RWPE1 (cell line): ENCODE results near the gene MAGI1.

ENCODE experiments used
- CTCF ChIA-PET: fragments of 350-600 bp; sonication (Branson Sonifier 250); formaldehyde crosslinking; extraction: SDS; loops from one replicate; lab custom pipeline; 2021; lab: Yijun Ruan, JAX
- POLR2A ChIA-PET: fragments of 400-600 bp; formaldehyde crosslinking; extraction: SDS; loops from one replicate; lab custom pipeline; 2020; ENCODE audit warnings: antibody characterized with exemption; ENCODE audit not compliant: low non-redundant PET; lab: Yijun Ruan, JAX
- DNase-seq: peaks from one replicate; pipeline ENCODE4 v3.0.0; 2012; ENCODE audit warnings: low spot score
- H3K27ac ChIP-seq: fragments of 450-650 bp; 2 replicates; pipeline ENCODE4 v1.5.1; 2017
- TF ChIP-seq, protein P1 (sequence below): fragments of 450-650 bp; conservative IDR thresholded peaks from 2 replicates; pipeline ENCODE4 v1.5.1; 2017; ENCODE audit warnings: low read depth, mild to moderate bottlenecking

The MAGI1 gene

DNA sequence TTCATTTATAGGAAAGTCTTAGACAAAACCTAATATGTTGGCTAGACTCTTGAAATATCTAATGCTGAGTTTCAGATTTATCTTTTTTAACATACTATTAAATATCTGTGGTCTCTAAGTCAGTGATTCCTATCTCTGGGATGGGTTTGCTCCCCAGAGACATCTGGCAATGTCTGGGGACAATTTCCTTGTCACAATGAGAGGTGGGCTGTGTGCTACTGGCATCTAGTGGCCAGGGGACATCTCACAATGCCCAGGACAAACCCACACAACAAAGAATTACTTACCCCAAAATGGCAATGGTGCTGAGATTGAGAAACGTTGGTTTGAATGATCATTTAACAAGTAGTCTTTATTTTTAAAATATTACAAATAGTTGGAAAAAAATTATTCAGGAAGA lies 602.1 kb downstream of the MAGI1 start:
- ChIA-PET CTCF (no interaction called here), POLR2A (no interaction called here)
- DNase-seq: no peak
- TF ChIP-seq, protein P1, sequence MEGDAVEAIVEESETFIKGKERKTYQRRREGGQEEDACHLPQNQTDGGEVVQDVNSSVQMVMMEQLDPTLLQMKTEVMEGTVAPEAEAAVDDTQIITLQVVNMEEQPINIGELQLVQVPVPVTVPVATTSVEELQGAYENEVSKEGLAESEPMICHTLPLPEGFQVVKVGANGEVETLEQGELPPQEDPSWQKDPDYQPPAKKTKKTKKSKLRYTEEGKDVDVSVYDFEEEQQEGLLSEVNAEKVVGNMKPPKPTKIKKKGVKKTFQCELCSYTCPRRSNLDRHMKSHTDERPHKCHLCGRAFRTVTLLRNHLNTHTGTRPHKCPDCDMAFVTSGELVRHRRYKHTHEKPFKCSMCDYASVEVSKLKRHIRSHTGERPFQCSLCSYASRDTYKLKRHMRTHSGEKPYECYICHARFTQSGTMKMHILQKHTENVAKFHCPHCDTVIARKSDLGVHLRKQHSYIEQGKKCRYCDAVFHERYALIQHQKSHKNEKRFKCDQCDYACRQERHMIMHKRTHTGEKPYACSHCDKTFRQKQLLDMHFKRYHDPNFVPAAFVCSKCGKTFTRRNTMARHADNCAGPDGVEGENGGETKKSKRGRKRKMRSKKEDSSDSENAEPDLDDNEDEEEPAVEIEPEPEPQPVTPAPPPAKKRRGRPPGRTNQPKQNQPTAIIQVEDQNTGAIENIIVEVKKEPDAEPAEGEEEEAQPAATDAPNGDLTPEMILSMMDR: no peak
- no peak overlapping the region for H3K27ac ChIP-seq

DNA sequence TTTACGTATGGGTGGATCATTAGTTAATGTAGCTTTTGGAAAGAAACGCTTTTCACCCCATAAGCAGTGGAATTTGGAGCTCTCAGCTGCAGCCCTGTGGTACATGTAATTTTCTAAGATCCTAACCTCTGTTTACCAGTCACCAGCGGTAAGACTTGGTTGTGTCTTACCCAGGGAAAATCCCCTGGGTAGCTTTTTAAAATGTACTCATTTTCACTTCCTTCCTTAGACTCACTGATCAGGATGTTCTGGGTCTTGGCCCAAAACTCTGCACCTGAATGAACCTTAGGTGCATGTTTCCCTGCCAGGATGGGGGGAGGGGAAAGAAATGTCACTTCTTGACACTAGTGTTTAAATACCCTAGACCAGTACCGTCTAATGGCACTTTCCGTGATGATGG lies 605.2 kb downstream of the MAGI1 start:
- TF ChIP-seq, protein P1: no peak
- H3K27ac ChIP-seq: no peak overlapping the region
- POLR2A ChIA-PET: no interaction called here
- CTCF ChIA-PET: no interaction called here
- DNase-seq: no peak

DNA sequence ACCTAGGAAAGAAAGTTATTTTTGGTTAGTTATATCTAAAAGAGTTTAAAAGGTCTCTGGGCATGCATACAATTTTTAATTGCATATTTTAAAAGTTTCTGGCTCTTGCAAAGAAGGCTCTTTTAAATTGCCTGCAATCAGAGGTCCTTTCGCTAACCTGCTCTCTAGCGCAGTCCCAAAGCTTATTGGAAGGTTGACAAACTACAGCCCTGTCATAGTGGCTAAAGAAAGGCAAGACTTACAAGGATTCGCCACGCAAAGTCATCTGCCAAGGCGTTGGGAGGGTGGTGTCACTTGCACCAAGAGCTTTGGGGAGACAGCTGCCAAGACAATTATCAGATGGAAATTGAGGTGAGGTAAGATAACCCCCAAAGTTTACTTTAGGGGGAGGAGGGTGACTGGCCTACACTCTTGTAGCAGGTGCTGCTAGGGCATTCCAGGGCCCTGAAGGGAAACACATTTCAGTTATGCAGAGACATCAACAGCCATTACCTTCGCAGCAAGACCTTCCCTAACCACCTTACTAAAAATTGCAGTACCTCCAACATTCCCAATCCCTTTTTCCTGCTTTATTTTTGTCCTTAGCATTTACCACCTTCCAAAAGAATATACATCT lies 606.2 kb downstream of the MAGI1 start:
- DNase-seq: no peak
- POLR2A ChIA-PET: no interaction called here
- TF ChIP-seq, protein P1: no peak
- H3K27ac ChIP-seq: no peak overlapping the region
- CTCF ChIA-PET: no interaction called here

DNA sequence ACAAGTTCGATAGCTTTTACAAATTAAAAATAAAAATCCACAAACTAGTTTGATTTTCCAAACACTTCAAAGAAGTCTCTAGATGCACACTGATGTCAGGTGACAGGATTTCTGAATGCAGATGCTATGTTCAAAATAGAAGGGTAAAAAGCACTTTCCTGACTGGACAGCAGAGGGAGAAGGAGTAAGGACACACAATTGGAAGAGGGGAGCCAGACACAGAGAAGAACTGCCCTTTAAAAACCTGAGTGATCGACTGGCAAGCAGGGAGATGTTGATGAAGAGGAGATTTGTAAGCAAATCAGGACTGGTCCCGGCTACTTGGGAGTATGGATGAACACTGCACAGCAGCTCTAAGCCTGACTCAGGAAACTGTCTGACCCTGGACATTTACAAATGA lies 612.8 kb downstream of the MAGI1 start:
- ChIA-PET POLR2A (no interaction called here), CTCF (no interaction called here)
- no peak overlapping the region for H3K27ac ChIP-seq
- TF ChIP-seq, protein P1: no peak
- DNase-seq: peak; percentile 1

DNA sequence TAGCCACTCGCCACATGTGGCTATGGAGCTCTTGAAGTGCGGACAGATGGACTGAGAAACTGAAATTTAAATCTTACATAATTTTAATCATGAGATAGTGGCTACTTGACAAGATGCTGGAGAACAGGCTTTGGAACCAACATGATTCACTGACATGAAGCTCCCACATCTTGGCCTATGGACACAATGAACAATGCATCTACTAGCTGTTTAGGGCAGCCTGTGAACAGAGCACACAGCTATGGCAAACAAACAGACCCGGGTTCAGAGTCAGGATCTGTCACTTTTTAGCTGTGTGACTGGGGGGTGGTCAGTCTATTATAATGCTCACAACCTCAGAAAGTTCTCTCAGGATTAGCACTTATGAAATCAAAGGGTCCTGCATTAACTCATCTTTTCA lies 616.6 kb downstream of the MAGI1 start:
- H3K27ac ChIP-seq: no peak overlapping the region
- POLR2A ChIA-PET: no interaction called here
- CTCF ChIA-PET: no interaction called here
- DNase-seq: no peak
- TF ChIP-seq, protein P1: no peak

DNA sequence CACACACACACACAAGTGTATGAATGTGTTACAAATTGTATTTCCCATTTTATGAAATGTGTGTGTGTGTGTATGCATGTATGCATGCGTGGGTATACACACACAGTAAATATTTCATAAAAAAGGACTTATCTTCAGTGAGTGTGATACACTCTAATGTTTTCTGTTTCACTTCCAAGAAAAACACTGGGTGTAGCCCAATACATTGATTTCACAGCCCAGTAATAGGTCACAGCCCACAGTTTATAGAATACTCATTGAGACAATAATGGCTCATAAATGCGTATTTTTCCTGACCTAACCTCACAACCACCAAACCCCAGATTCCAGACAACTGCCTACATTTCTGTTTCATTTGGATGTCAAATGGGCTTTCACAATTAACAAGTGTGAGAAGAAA lies 619.5 kb downstream of the MAGI1 start:
- H3K27ac ChIP-seq: no peak overlapping the region
- ChIA-PET CTCF (no interaction called here), POLR2A (no interaction called here)
- DNase-seq: no peak
- TF ChIP-seq, protein P1: no peak
